GM21360 (cell line): Measurements from ENCODE around the gene ADO.
A peak's percentile ranks its signal among the peaks of the same experiment; 100 is the strongest.

Experiments used
- ATAC-seq: cut with Tn5 transposase; IDR thresholded peaks from one replicate; pipeline ENCODE4 v1.9.1; 2021; ENCODE audit warnings: mild to moderate bottlenecking, moderate library complexity; ENCODE audit not compliant: unreplicated experiment

Gene ADO

GRCh38 chr10:62790571-62790970, 13.9 kb upstream of the ADO start:
- ATAC-seq: no peak

- ATAC-seq: no peak
These were observed 12.3 kb upstream of the ADO start for GRCh38 chr10:62792261-62792660.

GRCh38 chr10:62794306-62794705, 10.2 kb upstream of the ADO start:
- ATAC-seq: no peak

- no peak for ATAC-seq
These were observed 9.4 kb upstream of the ADO start for GRCh38 chr10:62795100-62795499.

GRCh38 chr10:62795762-62796161, 8.8 kb upstream of the ADO start:
- no peak for ATAC-seq

- no peak for ATAC-seq
These were observed 7.6 kb upstream of the ADO start for GRCh38 chr10:62796896-62797295.

GRCh38 chr10:62801871-62802270, 2.6 kb upstream of the ADO start:
- no peak for ATAC-seq

- ATAC-seq: no peak
These were observed 680 bp upstream of the ADO start for GRCh38 chr10:62803724-62804355.

- peak; percentile 5 for ATAC-seq
These were observed 945 bp downstream of the ADO start for GRCh38 chr10:62805231-62806099.

GRCh38 chr10:62806251-62806650, 1.7 kb downstream of the ADO start:
- ATAC-seq: no peak

GRCh38 chr10:62810156-62810902, 5.8 kb downstream of the ADO start:
- ATAC-seq: no peak

GRCh38 chr10:62811159-62811875, 6.8 kb downstream of the ADO start:
- ATAC-seq: peak; percentile 33

GRCh38 chr10:62812672-62813439, 8.3 kb downstream of the ADO start:
- no peak for ATAC-seq

- no peak for ATAC-seq
These were observed 8.9 kb downstream of the ADO start for GRCh38 chr10:62813453-62813852.

GRCh38 chr10:62813981-62814380, 9.5 kb downstream of the ADO start:
- ATAC-seq: no peak

- ATAC-seq: no peak
These were observed 10.3 kb downstream of the ADO start for GRCh38 chr10:62814756-62815380.

- no peak for ATAC-seq
These were observed 11.0 kb downstream of the ADO start for GRCh38 chr10:62815381-62816075.

GRCh38 chr10:62816076-62816330, 11.5 kb downstream of the ADO start:
- ATAC-seq: no peak

- peak; percentile 65 for ATAC-seq
These were observed 12.0 kb downstream of the ADO start, which contains the start of gene EGR2 for GRCh38 chr10:62816331-62817120. TSS of gene EGR2 (minus strand) at chr10:62816366. CDS start at chr10:62816029, 337 bp downstream.
